Measurements from ENCODE around the gene TMEM171.

TMEM171 gene

DNA sequence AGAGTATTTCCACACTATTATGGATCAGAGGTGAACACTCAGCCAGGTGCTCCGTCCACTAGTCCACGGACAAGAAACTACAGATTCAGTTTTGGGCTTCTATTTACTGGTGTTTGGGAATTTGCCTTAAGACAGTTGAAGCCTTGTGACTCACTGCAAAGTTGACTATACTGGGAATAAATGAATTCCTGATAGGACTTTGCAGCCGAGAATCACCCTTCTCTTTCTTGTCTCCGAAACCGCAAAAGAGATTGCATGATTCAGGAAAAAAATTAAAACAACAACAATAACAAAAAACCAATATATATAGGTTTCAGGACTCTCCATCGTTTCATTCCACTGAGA lies 716 bp downstream of the TMEM171 start:
- DNase-seq: peak; percentile 46

DNA sequence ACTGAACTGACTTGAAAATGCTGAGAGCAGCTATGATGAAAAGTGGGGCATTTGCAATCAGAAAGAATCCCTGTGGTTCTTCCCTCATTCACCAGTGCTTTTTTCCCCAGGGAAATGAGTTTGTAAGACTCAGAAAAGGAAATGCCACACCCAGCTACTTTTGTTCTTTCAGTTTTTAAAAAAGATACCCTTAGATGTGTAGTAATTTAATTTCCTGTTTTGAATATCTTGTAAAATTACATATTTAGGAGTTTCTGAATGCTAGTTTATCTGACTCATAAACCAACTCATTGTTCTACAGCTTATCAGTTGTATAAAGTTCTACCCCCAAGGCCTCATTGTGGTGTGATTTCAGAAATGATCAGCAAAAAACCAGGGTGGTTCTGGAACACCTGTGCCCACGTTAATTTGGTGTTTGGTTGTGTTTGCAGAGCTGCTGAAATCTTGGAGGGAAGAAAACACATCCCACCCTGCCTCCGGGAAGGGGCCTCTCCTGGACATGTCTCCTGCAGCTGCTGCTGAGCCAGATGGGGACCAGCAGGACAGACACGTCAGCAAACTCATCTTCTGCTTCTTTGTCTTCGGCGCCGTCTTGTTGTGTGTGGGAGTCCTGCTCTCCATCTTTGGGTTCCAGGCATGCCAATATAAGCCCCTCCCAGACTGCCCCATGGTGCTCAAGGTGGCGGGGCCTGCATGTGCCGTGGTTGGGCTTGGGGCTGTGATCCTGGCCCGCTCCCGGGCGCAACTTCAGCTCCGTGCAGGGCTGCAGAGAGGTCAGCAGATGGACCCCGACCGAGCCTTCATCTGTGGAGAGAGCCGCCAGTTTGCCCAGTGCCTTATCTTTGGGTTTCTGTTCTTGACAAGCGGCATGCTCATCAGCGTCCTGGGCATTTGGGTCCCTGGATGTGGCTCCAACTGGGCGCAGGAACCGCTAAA lies 2.8 kb downstream of the TMEM171 start:
- peak; percentile 73 for DNase-seq

DNA sequence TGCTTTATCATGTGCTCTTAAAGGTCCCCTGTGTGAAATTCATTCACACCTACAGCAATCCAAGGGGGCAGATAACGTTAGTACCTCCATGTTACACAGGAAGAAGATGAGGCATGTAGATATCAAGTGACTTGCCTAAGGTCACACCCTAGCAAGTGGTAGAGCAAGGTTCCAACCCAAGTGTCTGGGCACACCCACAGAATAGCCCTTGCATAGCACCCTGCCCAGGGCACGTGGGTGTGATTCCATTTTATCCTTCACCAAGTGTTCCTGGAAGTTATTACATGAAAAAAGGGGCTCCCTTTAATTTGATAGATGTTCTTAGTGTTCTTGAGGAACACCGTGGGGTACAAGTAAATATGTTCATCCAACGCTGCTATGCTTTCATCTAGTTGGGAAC lies 4.9 kb downstream of the TMEM171 start:
- DNase-seq: no peak

DNA sequence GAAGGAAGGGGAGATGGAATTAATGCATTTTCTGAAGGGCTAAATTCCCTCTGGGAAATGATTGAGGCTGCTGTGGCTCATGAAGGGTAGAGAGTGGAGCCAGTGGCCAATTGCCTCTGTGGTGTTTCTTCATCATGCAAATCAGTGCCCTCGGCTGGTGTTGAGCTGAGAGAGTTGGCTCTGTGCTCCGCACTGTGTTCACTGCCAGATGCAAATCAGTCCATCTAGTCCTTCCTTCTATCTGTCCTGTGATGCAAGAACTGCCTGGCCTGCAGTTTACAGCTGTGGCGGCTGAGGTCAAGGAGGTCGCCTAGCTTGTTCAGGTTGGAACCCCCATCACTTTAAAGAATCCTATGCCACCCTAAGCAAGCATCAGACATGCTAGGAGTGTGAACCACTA lies 6.0 kb downstream of the TMEM171 start:
- DNase-seq: no peak

DNA sequence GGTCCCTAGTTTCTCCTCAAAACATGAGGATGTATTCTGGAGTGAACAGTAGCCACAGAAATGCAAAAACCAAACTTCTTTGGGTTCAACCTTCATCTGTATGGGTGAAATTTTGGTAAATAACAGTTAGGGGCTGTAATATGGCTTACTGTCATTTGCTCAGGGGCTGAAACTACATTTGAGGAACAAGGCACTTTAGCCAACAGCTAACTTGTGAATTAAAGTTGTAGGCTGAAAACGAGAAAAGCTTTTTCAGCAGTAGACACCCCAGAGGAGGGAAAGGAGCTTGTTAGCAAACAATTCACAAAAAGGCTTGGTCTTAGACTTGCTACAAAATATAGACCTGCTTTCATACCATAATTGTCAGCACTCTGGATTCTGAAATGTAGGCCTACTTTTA lies 6.6 kb downstream of the TMEM171 start:
- no peak for DNase-seq

DNA sequence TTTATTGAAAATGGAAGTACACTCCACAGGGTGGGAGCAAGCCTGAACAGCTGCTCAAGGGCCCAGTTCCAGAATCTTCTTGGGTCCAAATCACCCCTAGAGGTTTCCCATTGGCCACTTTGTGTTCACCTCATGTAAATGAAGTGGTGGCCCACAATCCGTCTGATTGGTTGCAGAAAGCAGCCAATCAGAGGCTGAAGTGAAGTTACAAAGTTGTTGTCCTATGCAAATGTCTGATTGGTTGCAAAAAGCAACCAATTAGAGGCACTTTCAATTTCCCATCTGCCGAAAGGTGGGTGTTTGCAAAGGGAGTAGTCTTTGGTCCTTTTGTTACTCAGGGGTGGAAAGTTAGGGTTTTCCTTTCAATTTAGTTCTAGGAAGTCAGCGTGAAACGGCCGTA lies 8.8 kb downstream of the TMEM171 start:
- no peak for DNase-seq

DNA sequence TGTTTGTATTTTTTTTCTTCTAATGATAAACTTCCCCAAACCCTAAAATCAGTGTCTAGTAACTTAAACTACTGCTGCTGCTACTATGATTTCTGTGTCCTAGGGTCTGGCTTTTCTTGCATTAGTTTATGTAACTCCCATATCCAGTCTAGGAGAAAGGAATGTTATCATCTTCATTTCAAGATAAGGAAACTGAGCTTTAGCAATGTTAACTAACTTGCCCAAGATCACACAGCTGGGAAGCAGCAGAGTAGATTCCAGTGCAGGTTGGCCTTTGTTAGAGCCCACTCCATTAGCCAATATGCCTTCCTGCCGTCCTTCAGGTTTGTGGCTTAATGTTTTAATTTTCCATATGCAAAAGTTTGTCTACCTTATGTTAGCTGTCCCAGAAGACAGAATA lies 10.4 kb downstream of the TMEM171 start:
- DNase-seq: no peak

DNA sequence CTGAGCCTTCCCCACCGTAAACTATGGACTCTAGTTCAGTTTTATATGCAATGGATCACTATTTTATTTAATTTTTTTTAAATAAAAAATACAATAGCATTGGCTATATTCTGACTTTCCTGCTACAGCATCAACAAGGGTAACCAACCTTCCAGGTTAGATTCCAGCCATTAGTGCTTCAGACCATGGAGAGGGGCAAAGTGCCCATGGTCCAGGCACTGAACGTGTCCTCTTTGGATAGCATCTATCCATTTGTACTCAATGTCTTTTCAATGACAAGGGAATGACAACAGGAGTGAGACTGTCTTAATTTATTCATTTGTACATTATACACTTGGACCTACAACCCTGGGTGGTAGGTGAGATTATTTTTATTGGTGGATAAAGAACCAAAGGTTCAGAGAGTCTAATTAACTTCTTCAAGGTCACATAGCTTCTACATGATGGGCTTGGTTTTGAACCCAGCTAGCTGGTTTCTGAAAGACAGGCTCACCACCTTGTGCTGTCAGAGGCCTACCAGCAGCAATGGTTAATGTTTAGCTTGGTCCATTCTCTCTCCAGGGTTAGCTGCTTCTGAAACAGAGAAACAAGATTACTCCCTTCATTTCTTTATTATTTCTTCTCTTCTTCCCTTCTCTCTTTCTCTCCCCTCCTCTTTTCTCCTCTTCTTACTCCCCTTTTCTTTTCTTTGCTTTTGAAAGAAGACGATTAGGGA lies 11.5 kb downstream of the TMEM171 start:
- no peak for DNase-seq

DNA sequence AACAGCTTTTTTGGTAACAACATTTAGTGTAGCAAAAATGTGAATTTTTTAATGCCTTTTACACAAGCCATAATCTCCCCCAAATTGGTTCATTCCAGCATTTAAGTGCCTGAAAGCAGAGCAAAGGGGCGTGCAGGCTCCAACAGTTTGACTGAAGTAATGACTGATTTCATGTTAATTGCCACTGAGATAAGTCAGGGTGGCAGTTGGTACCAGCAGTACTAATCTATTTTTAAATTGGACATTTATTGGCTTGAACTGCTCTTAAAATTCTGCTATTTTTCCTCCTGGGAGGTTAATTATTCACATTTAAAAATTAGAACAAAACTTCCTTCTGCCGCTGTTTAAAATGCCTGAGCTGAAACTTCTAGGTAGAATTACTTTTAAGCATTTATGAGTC lies 12.4 kb downstream of the TMEM171 start:
- no peak for DNase-seq

DNA sequence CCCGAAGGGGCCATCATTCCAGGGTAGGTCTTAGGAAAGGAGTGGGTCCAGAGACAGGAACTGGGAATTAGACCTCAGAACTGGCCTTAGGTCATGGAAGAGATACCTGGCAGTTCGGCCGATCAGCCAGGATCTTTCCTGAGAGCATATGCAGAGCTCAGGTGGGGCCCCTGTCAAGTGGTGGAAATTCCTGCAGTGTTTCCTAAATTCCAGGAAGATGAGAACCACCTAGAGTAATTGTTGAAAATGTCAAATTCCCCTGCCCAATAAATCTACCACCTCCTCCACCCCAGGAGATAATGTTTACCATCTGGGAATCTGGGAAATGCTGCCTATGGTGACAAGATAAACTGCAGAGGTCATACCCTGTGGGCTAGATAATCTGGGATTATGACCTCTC lies 14.6 kb downstream of the TMEM171 start:
- no peak for DNase-seq

DNA sequence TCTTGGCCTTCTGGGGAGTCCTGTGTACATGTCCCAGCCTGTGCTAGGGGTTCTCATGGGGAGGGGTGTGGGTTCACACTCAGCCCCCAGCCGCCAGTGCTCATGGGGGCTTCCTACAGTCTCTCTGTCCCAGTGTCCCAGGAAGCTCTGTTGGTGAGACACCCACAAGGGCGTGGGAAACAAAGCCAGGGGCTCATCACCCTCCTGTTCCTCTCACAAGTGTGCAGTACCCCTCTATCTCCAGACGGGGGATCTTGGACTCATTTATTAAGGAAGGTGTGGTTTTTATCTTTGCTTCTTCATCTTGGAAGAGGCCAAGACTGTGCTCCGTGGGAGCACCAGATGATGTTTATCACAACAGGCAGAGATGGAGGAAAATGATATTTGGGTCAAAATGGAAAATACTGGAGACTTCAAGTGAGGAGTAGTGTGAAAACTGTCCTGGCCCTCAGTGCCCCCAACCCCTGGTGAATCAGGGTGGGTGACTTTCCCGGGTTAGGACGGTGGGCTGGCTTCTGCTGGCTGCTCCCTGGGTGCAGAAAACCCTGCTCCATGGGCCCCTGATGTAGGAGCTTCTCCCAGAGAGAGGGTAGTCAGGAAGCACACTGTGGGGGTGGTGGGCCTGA lies 15.2 kb downstream of the TMEM171 start:
- DNase-seq: peak; percentile 73

DNA sequence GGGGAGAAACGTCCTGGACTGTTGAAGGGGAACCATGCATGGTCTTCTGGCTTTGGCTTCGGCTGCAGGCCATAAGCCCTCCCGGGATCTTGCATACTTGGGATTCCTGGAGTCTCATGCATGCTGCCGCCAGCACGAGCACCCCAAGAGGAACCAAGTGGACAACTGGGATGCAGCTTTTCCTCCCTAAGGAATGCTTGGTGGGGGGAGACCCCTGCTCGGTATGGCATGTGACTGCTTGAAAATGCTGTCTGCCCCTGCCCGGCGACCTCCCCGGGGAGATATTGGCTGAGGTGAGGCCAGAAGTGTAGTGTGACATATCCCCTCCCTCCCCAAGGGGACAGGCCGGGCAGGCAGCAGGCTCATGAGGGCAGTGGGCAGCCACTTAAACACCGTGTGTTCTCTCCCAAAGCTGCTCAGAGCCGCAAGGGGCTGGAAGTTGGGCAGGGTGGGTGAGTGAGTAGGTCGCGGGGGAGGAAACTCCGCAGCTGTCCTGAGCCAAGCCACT lies 15.7 kb downstream of the TMEM171 start:
- DNase-seq: peak; percentile 69

DNA sequence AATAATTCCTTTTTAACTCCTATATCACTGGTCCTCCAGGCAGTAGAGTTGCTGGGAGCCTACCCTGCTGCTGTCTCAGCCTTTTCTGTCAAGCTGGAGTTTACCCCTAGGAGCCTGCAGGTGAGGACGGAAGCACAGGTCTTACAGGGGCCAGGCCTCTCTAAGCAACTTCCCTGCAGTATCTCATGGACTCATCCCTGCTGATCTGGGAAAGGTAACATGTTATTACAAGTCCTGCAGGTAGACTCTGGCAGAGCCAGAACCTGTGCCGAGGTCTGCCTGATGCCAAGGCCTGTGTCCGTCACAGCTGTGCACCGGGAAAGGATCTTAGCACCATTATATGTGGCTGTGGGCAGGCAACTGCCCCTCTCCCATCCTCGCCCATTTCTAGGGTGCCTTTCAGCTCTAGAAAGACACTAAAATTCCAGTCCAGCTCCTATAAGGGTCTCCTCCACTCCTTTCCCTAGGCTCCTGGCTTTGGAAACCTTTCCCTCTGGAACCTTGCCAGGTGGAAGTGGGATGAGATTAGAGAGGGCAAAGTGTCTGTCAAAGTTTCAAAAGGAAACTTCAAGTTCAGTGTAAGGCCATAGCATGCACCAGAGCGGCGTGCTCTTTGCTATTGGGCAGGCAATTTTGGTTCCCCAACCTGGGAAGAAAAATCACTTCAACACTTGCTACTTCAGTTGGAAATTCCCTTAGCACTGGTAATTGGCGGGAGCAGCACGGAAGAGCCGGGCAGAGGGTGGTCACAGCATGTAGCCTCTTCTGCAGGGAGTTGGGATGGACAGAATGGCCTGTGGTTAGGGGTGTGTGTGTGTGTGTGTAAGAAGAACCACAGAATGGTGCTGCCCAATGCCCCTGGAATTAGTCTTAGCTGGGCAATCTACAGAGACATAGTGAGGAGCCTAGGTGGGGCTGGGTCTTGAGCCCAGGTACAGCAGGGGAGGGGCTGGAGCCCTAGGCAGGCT lies 17.5 kb downstream of the TMEM171 start:
- no peak for DNase-seq

DNA sequence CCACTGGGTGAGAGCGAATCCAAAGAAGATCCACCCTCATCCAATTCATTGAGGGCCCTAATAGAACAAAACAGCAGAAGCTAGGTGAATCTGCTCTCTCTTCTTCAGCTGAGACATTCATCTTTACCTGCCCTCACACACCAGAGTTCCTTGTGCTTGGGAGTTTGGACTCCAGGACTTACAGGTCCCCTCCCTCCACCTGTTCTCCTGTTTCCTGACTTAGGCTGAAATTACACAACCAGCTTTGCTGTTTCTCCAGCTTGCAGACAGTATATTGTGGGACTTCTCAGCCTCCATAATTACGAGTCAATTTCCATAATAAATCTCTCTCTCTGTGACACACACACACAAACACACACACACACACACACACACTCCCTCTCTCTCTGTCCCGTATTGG lies 19.1 kb downstream of the TMEM171 start:
- no peak for DNase-seq

DNA sequence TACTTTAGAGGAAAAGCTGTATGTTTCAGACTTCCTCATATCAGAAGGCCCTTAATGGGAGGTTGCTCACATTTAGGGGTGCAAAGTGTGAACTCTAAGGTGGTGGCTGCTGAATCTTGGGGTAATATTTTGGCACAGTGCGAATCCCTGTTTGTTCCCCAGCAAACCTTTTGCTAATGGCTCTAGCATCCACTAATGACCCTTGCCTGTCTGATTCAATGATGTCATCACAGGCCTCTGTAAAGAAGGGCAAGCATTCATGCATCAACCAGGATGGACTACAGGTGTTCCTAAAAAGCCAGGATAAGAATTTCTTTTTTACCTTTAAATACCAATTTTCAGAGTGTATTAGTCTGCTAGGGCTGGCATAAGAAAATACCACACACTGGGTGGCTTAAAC lies 20.4 kb downstream of the TMEM171 start:
- DNase-seq: no peak

DNA sequence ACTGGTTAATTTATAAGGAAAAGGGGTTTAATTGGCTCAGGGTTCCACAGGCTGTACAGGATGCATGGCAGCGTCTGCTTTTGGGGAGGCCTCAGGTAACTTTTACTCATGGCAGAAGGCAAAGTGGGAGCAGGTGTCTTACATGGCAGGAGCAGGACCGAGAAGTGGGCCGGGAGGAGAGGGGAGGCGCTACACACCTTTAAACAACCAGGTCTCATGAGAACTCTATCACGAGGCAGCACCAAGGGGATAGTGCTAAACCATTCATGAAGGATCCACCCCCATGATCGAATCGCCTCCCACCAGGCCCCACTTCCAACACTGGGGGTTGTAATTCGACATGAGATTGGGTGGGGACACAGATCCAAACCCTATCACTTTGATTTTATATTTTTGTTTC lies 21.7 kb downstream of the TMEM171 start:
- DNase-seq: no peak

DNA sequence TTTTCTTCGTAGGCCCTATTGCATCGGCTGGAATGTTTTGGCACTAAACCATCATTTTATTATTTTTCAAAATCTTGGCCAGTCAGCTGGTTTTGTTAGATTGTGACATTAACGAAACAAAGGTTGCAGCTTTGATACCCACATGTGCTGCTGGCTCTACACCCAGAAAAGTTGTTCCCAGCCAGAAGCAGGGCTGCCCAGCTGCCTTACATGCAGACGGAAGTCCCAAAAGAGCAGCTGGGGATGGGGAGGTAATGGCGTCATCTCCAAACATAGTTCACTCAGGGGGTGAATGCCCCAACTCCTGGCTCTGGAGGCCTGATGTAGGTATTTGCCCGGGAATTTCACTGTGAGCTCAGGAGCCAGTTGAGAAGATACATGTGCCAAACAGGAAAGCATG lies 23.3 kb downstream of the TMEM171 start:
- DNase-seq: no peak

DNA sequence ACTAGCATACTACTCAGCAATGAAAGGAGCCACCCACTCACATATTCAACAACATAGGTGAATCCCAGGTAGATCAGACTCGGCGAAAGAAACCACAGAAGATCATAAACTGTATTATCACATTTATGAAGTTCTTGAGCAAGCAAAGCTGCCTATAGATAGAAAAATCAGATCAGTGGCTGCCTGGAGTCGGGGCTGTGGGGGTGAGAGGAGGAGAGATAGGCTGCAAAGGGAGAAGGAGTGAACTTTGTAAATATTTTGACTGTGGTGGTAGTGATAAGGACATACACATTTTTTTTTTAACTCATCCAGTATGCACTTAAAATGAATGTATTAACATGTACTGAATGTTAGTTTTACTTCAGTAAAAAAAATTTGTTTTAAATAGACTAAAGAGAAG lies 29.2 kb downstream of the TMEM171 start:
- DNase-seq: no peak

DNA sequence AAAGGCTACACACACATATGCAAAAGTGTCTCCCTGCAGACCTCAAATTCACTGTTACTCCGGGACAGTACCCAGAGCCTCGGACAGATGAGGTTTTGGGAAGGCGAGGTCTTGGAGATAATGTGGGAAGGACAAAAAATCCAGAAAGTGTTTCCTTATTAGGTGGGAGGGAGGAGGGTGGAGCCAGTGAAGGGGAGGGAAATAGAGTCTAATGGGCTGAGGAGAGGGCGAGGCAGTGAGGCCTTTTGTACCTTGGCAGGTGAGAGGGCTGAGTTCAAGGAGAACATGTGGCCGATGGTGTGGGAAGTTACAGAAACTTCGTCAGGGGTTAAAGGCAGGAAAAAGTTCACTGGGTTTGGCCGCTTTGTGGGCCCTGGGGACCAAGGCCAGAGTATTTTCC lies 30.5 kb downstream of the TMEM171 start:
- no peak for DNase-seq

DNA sequence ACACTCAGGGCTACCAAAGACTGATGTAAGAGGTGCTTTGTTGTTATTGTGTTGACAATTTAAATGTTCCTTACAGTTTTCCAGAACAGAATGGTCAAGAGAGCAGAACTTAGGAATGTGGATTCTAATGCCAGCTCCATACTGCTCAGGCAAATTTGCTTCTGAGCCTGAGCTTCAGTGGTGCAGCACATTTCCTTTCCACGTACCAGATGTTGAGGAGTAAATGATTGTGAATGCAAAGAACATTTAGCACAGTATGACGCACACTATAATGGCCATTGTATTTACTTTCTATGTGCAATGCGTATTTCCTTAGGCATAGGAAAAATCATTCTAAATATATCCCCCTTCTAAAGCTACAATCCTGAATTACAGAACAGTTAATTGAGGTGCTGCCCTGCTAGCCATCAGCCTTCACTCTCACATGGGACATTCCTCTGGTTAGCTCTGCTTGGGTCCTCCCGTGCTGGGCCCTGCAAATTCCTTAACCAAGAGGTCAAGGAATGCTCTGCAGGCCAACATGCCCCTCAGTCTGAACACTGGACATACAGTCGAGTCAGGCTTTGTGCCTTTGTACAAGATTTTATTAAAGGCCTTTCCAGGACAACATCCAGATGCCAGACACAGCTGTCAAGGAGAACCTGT lies 31.5 kb downstream of the TMEM171 start:
- peak; percentile 52 for DNase-seq

DNA sequence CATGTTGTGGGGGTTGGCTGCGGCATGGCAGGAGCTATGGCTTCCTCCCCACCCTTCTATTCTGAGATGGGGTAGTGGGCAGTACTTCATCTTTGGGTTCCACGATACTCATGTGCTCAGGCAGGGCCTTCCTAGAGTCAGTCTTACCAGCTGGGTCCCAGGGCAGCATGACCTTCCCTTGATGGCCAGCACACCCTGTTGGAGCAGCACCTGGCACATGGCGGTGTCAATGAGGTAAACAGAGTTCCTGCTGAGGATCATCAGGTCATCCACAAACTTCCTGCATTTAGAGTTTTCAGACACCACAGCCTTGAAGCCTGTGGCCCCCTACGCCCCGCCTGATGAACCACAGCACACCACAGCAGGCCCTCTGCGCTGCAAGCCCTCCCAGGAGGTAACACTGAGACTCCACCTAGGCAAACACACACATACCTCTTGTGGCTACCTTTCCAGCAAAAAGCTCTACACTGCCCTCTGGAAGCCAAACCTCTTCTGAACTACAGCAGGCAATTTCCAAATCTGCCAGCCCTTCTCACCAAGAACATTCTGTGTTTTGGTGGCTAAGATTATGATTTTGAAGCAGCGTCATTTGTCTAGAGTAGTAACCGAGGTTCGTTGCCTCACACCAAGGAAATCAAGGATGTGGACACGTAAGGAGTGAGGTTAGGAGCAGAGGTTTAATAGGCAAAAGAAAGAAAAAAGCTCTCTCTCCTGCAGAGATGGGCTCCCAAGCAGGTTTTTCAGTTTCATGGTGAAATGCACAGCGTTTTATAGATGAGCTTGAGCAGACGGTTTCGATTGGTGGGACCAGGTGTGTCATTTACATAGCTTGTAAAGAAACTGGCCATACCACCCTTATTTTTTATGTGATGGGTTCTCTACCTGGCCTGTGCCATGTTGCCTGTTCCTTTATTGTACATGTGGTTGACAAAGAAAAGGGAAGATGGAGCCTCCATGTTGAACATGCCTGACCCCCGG lies 32.3 kb downstream of the TMEM171 start:
- no peak for DNase-seq
